ENCODE data around the gene SERAC1.
"Not testable (repeated sequence)": the region's sequence is repeated elsewhere in the genome, so short reads cannot be mapped to it uniquely, and the experiment has no call there.

Gene SERAC1

GRCh38 chr6:158168040-158168289 is at the start of gene SERAC1:
SERAC1 (minus strand) TSS chr6:158168262; CDS start chr6:158158363, 9,899 bp downstream.
- H3K36me3 Mint-ChIP-seq (ENCODE audit: low read depth) = peaks cover 26% of the 10 kb centered on the region
- peak within 1 kb of the TSS; percentile 88 for H3K4me3 Mint-ChIP-seq
- H3K9me3 Mint-ChIP-seq = no peaks in the 10 kb centered on the region
- no peaks in the 10 kb centered on the region for H3K27me3 Mint-ChIP-seq
- H3K27ac Mint-ChIP-seq = peak within 1 kb of the TSS; percentile 97
- DNase-seq = no peak
- H3K4me1 Mint-ChIP-seq (ENCODE audit: low read depth) = peaks cover 30% of the 10 kb centered on the region

- no peaks in the 10 kb centered on the region for H3K9me3 Mint-ChIP-seq
- no peak overlapping the region for H3K27ac Mint-ChIP-seq
- H3K27me3 Mint-ChIP-seq = peaks cover 1% of the 10 kb centered on the region
- H3K4me1 Mint-ChIP-seq (ENCODE audit: low read depth) = peaks cover 16% of the 10 kb centered on the region
- DNase-seq = peak; percentile 59
- H3K36me3 Mint-ChIP-seq (ENCODE audit: low read depth) = no peaks in the 10 kb centered on the region
- H3K4me3 Mint-ChIP-seq = no peak overlapping the region
Measured at GRCh38 chr6:158213925-158214674, 46.0 kb upstream of the SERAC1 start.

GRCh38 chr6:158211273-158212055 is 43.4 kb upstream of the SERAC1 start:
- Mint-ChIP-seq H3K4me3 (peak overlapping the region; percentile 2), H3K27ac (peak overlapping the region; percentile 83), H3K9me3 (no peaks in the 10 kb centered on the region), H3K4me1 (ENCODE audit: low read depth) (peaks cover 39% of the 10 kb centered on the region), H3K27me3 (peaks cover 8% of the 10 kb centered on the region), H3K36me3 (ENCODE audit: low read depth) (no peaks in the 10 kb centered on the region)
- DNase-seq = no peak

GRCh38 chr6:158209582-158210333 is 41.7 kb upstream of the SERAC1 start:
- not testable (repeated sequence) for H3K36me3 Mint-ChIP-seq (ENCODE audit: low read depth); H3K9me3 Mint-ChIP-seq; DNase-seq; H3K27me3 Mint-ChIP-seq; H3K27ac Mint-ChIP-seq
- H3K4me3 Mint-ChIP-seq = peak overlapping the region; percentile 50
- H3K4me1 Mint-ChIP-seq (ENCODE audit: low read depth) = peaks cover 39% of the 10 kb centered on the region

- not testable (repeated sequence) for H3K36me3 Mint-ChIP-seq (ENCODE audit: low read depth); DNase-seq; H3K27me3 Mint-ChIP-seq; H3K9me3 Mint-ChIP-seq
- H3K4me3 Mint-ChIP-seq = peak overlapping the region; percentile 54
- H3K4me1 Mint-ChIP-seq (ENCODE audit: low read depth) = peaks cover 36% of the 10 kb centered on the region
- H3K27ac Mint-ChIP-seq = peak overlapping the region; percentile 69
Measured at GRCh38 chr6:158208226-158209030, 40.4 kb upstream of the SERAC1 start.

GRCh38 chr6:158207422-158207788 is 39.3 kb upstream of the SERAC1 start:
- Mint-ChIP-seq H3K4me3 (peak overlapping the region; percentile 12), H3K36me3 (ENCODE audit: low read depth) (no peaks in the 10 kb centered on the region), H3K4me1 (ENCODE audit: low read depth) (peaks cover 36% of the 10 kb centered on the region), H3K27me3 (peaks cover 8% of the 10 kb centered on the region), H3K9me3 (no peaks in the 10 kb centered on the region), H3K27ac (peak overlapping the region; percentile 63)
- no peak for DNase-seq

- H3K27me3 Mint-ChIP-seq = peaks cover 8% of the 10 kb centered on the region
- no peaks in the 10 kb centered on the region for H3K9me3 Mint-ChIP-seq
- peak overlapping the region; percentile 63 for H3K27ac Mint-ChIP-seq
- peaks cover 35% of the 10 kb centered on the region for H3K4me1 Mint-ChIP-seq (ENCODE audit: low read depth)
- no peaks in the 10 kb centered on the region for H3K36me3 Mint-ChIP-seq (ENCODE audit: low read depth)
- peak overlapping the region; percentile 12 for H3K4me3 Mint-ChIP-seq
- no peak for DNase-seq
Measured at GRCh38 chr6:158206740-158207421, 38.8 kb upstream of the SERAC1 start.

GRCh38 chr6:158205169-158205944 is 37.3 kb upstream of the SERAC1 start:
- Mint-ChIP-seq H3K4me1 (ENCODE audit: low read depth) (peaks cover 34% of the 10 kb centered on the region), H3K9me3 (no peaks in the 10 kb centered on the region), H3K27ac (peak overlapping the region; percentile 2), H3K36me3 (ENCODE audit: low read depth) (no peaks in the 10 kb centered on the region), H3K4me3 (no peak overlapping the region), H3K27me3 (peaks cover 8% of the 10 kb centered on the region)
- DNase-seq = no peak

- Mint-ChIP-seq H3K27ac (no peak overlapping the region), H3K9me3 (no peaks in the 10 kb centered on the region), H3K36me3 (ENCODE audit: low read depth) (peaks cover 22% of the 10 kb centered on the region), H3K27me3 (no peaks in the 10 kb centered on the region), H3K4me3 (no peak overlapping the region), H3K4me1 (ENCODE audit: low read depth) (peaks cover 8% of the 10 kb centered on the region)
- DNase-seq = no peak
Measured at GRCh38 chr6:158198461-158198860, 30.4 kb upstream of the SERAC1 start.

GRCh38 chr6:158194487-158195280 is 26.6 kb upstream of the SERAC1 start:
- H3K36me3 Mint-ChIP-seq (ENCODE audit: low read depth) = peaks cover 48% of the 10 kb centered on the region
- no peak for DNase-seq
- no peaks in the 10 kb centered on the region for H3K9me3 Mint-ChIP-seq
- no peak overlapping the region for H3K27ac Mint-ChIP-seq
- H3K4me1 Mint-ChIP-seq (ENCODE audit: low read depth) = no peaks in the 10 kb centered on the region
- no peaks in the 10 kb centered on the region for H3K27me3 Mint-ChIP-seq
- H3K4me3 Mint-ChIP-seq = no peak overlapping the region

GRCh38 chr6:158191761-158192160 is 23.7 kb upstream of the SERAC1 start:
- no peaks in the 10 kb centered on the region for H3K27me3 Mint-ChIP-seq
- DNase-seq = no peak
- no peak overlapping the region for H3K27ac Mint-ChIP-seq

GRCh38 chr6:158191032-158191431 is 23.0 kb upstream of the SERAC1 start:
- peaks cover 52% of the 10 kb centered on the region for H3K36me3 Mint-ChIP-seq (ENCODE audit: low read depth)
- peaks cover 7% of the 10 kb centered on the region for H3K4me1 Mint-ChIP-seq (ENCODE audit: low read depth)
- no peak overlapping the region for H3K4me3 Mint-ChIP-seq
- no peak overlapping the region for H3K27ac Mint-ChIP-seq
- H3K9me3 Mint-ChIP-seq = no peaks in the 10 kb centered on the region
- no peak for DNase-seq
- no peaks in the 10 kb centered on the region for H3K27me3 Mint-ChIP-seq

More at GRCh38 chr6:158191761-158192160, 23.7 kb upstream of the SERAC1 start:
- Mint-ChIP-seq H3K4me1 (ENCODE audit: low read depth) (no peaks in the 10 kb centered on the region), H3K4me3 (no peak overlapping the region), H3K36me3 (ENCODE audit: low read depth) (peaks cover 49% of the 10 kb centered on the region), H3K9me3 (no peaks in the 10 kb centered on the region)
